Breast epithelium (tissue), 3 donors: ENCODE results near the gene PGS1.

Experiments
- CTCF ChIP-seq, 3 donors: fragments of 450-650 bp; IDR thresholded peaks; one replicate each; pipeline ENCODE4 v1.5.1; 2016 to 2017; ENCODE audit warnings: antibody characterized with exemption in 3 of 3, mild to moderate bottlenecking in 3 of 3, moderate library complexity in 3 of 3
- POLR2A ChIP-seq: fragments of 450-650 bp; IDR thresholded peaks from one replicate; pipeline ENCODE4 v1.6.1; 2016; ENCODE audit warnings: antibody characterized with exemption, mild to moderate bottlenecking, moderate library complexity
- POLR2AphosphoS5 ChIP-seq, 3 donors: sonication (generic); formaldehyde crosslinking; IDR thresholded peaks; one replicate each; pipeline ENCODE4 v1.6.1; 2017; ENCODE audit warnings: antibody characterized with exemption in 3 of 3

GRCh38 chr17:78345791-78346494 is 32.5 kb upstream of the PGS1 start:
- TF ChIP-seq CTCF (IDR thresholded peaks at IDR 0.05): no peak
- no peak for TF ChIP-seq POLR2A
- TF ChIP-seq POLR2AphosphoS5 (IDR thresholded peaks at IDR 0.05): no peak
